ENCODE measurements around the gene ELF3.

DNA sequence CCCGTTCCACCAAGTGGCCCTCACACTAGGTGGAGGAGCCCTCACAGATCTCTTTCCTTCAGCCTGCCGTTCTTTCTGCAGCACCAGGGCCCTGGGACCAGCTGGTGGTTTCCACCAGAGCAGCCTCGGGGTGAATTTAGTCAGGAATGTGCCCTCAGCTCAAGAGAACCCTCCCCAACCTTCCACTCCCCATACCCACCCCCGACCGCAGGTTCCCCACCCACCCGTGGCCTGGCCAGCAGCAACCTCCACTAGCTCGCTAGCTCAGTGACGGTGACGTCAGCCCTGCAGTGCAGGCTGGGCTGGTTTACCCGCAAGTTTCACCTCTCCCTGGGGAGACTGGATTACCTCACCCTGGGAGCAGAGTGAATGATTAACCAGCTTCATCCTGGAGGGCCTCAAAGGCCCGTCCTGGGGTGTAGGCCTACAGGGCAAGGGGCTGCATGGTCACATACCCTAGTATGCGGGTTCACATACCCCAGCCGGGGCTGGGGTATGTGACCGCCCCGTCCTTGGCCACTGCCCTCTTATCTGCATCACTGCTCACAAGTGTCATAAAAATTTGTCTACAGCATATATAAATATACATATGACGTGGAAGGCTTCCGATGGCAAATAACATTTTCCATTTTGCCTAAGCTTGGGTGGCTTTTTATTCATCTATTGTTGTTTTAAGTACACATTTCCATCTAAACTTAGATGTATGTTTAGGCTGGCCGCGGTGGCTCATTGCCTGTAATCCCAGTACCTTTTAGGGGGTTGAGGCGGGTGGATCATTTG is 24.5 kb downstream of the ELF3 start:
- peak in 1 of 2 donors; percentile 31 for TF ChIP-seq POLR2A (IDR thresholded peaks at IDR 0.05)
- TF ChIP-seq, protein P1, sequence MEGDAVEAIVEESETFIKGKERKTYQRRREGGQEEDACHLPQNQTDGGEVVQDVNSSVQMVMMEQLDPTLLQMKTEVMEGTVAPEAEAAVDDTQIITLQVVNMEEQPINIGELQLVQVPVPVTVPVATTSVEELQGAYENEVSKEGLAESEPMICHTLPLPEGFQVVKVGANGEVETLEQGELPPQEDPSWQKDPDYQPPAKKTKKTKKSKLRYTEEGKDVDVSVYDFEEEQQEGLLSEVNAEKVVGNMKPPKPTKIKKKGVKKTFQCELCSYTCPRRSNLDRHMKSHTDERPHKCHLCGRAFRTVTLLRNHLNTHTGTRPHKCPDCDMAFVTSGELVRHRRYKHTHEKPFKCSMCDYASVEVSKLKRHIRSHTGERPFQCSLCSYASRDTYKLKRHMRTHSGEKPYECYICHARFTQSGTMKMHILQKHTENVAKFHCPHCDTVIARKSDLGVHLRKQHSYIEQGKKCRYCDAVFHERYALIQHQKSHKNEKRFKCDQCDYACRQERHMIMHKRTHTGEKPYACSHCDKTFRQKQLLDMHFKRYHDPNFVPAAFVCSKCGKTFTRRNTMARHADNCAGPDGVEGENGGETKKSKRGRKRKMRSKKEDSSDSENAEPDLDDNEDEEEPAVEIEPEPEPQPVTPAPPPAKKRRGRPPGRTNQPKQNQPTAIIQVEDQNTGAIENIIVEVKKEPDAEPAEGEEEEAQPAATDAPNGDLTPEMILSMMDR (IDR thresholded peaks at IDR 0.05), result no peak

All from Peyer's patch (tissue), 4 donors.